Cardiac fibroblast (primary cell): ENCODE data around the gene PGP.
"Not testable (repeated sequence)": the region's sequence is repeated elsewhere in the genome, so short reads cannot be mapped to it uniquely, and the experiment has no call there.

Experiments used
- DNase-seq, 2 donors: peaks; one replicate each; pipeline versions ENCODE4 v3.0.0 to v3.0.0-alpha.2; 2010; ENCODE audit warnings: low read depth in 2 of 2
- H3K4me3 ChIP-seq, 2 donors: replicated peaks in 1 of 2; 1 replicate in 1 of 2; 2 replicates in 1 of 2; pipeline ENCODE4 v1.5.1; 2011; ENCODE audit warnings: low read depth in 2 of 2, low read length in 2 of 2, mild to moderate bottlenecking in 2 of 2, moderate library complexity in 1 of 2
- TF ChIP-seq, protein P1 (sequence below): IDR thresholded peaks from one replicate; pipeline ENCODE4 v1.5.1; 2011; ENCODE audit warnings: low read depth, mild to moderate bottlenecking, low read length, inconsistent platforms

The PGP gene, protein sequence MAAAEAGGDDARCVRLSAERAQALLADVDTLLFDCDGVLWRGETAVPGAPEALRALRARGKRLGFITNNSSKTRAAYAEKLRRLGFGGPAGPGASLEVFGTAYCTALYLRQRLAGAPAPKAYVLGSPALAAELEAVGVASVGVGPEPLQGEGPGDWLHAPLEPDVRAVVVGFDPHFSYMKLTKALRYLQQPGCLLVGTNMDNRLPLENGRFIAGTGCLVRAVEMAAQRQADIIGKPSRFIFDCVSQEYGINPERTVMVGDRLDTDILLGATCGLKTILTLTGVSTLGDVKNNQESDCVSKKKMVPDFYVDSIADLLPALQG

DNA sequence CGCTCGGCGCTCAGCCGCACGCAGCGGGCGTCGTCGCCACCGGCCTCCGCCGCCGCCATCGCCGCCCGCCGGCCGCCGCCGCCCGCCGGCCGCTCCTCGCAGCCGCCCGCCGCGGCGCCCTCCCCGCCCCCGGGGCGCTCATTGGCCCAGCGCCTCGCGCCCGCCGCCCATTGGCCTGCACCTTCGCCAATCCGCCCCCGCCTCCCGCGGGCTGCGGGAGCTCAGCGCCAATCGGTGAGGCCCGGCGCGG, at the start of gene PGP:
Gene PGP, minus strand, starts transcription at position 122 of the 250 bp plus-strand sequence. Its CDS starts 63 bp downstream, at position 59.
- TF ChIP-seq, protein P1, sequence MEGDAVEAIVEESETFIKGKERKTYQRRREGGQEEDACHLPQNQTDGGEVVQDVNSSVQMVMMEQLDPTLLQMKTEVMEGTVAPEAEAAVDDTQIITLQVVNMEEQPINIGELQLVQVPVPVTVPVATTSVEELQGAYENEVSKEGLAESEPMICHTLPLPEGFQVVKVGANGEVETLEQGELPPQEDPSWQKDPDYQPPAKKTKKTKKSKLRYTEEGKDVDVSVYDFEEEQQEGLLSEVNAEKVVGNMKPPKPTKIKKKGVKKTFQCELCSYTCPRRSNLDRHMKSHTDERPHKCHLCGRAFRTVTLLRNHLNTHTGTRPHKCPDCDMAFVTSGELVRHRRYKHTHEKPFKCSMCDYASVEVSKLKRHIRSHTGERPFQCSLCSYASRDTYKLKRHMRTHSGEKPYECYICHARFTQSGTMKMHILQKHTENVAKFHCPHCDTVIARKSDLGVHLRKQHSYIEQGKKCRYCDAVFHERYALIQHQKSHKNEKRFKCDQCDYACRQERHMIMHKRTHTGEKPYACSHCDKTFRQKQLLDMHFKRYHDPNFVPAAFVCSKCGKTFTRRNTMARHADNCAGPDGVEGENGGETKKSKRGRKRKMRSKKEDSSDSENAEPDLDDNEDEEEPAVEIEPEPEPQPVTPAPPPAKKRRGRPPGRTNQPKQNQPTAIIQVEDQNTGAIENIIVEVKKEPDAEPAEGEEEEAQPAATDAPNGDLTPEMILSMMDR, result no peak
- H3K4me3 ChIP-seq, result peak within 1 kb of the TSS; percentile 69 to 76
- DNase-seq, result no peak

DNA sequence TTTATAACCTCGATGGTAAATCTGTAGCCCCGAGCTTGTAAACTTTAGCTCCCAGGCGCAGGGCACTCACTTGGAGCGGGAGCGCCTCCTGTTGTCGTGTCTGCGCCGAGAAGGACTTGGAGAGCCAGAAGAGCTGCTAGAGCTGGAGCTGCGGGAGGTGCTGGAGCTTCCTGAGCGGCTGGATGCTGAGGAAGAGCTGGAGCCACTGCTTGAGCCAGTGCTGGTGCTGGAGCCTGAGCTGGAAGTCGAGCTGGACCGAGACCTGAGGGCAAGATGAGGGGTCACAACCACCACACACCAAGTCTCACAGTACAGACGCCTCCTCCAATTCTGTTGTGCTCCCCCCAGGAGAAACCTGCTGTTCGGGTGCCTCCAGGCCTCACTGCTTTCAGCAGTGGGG, 48.4 kb upstream of the PGP start:
- not testable (repeated sequence) for DNase-seq, H3K4me3 ChIP-seq

DNA sequence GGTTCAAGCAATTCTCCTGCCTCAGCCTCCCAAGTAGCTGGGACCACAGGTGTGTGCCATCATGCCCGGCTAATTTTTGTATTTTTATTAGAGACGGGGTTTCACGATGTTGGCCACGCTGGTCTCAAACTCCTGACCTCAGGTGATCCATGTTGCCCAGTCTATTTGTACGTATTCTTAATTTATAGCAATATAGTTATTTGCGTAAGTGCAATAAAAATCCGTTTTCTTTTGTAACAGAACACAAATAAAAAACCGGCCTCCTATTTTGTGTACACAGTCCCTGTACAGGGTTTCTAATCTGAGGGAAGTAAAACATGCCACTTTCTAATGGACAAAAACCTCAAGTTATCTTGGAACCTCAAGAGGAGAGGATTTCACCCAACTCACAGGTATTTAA, 45.6 kb upstream of the PGP start:
- DNase-seq, result no peak
- TF ChIP-seq, protein P1, result no peak
- no peak overlapping the region for H3K4me3 ChIP-seq

DNA sequence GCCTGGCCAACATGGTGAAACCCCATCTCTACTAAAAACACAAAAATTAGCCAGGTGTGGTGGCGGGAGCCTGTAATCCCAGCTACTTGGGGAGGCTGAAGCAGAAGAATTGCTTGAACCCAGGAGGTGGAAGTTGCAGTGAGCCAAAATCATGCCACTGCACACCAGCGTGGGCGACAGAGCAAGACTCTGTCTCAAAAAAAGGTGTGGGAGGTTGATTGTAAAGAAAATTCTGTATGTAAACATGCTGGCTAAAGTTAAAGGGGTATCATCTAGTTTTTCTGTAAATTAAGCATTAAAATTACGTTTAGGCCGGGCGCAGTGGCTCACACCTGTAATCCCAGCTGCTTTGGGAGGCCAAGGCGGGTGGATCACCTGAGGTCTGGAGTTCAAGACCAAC, 43.9 kb upstream of the PGP start:
- not testable (repeated sequence) for H3K4me3 ChIP-seq, DNase-seq

DNA sequence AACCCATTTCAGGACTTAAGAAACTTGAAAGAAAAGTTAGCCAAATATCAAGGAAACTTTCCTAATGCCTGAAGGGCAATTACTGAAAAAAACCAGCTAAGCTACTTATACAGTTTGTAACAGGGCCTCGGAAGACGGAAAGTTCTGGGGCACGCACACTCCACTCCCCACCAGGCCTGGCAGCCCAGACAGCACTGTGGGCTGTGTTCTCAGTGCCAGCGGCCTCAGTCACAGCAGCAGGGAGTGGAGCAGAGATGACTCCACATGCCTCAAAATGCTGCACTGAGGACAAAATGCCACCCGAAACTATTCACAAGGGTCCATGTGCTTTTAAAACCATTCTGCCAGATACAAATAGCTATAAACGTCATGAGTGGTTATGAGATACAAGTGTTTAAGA, 43.1 kb upstream of the PGP start:
- TF ChIP-seq, protein P1, result no peak
- no peak overlapping the region for H3K4me3 ChIP-seq
- DNase-seq, result no peak

DNA sequence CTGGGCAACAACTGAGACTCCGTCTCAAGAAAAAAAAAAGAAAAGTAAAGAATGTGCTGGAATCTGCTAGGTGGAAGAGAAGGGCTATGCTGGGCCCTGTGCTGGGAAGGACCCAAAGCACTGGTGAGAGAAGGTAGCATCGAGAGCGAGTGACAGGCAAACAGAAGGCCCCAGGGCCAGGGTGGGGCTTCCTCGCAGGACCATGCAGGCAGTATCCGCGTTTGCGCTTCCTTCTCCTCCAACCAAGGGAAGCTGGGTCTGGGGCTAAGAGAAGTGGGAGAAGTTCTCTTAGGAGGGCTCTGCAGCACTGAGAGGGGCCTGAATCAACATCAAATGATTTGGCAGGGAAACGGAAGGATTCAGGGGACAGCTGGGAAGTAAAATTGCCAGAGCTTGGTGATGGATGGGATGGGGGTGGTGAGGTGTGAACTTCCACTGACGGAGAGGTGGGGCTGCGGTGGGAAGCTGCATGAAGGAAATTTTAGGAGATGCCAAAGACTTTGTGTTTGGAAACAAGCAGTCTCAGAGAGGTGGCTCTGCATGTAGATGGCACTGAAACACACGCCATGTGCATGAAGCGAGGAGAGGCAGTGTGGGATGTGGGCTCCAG, 42.0 kb upstream of the PGP start:
- no peak for DNase-seq
- H3K4me3 ChIP-seq, result no peak overlapping the region
- TF ChIP-seq, protein P1, result no peak

DNA sequence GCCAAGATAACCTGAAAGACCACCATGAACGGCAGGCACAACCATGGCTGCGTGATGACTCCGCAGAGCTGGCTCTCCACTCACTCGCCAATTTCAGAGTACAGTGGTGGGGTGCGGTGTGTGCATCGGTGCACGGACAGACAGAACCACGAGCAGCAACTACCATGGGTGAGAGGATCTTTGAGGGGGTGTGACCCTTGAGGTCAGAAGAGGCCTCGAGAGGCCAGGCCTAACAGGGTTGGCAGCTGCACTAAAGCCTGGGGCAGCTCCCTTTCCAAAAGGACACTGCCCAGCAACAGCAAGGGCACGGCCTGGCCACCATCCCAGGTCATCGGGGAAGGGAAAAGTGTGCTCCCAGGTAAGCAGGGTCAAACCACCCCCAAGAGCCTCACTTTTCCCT, 38.7 kb upstream of the PGP start:
- no peak for DNase-seq
- no peak overlapping the region for H3K4me3 ChIP-seq
- TF ChIP-seq, protein P1, result no peak

DNA sequence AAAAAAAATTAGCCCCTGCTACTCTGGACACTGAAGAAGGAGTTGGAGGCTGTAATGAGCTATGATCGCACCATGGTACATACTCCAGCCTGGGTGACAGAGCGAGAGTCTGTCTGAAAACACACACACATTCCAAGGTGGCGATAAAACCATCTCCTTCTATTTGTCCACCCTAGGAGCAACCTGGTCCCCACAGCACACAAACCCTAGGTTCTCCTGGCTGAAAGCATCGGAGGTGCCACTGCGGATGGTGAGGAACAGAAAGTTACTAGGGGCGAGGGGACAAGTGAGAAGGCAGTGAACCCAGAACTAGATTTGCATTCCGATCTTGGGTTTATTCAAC, 38.1 kb upstream of the PGP start:
- H3K4me3 ChIP-seq, result no peak overlapping the region
- TF ChIP-seq, protein P1, result no peak
- no peak for DNase-seq
